Skeletal muscle cell (primary cell): ENCODE data around the gene ADAMTS15.

ENCODE experiments used
- DNase-seq: peaks from one replicate; pipeline ENCODE4 v3.0.0-alpha.2; 2010; ENCODE audit warnings: low read depth
- H3K4me3 ChIP-seq: 2 replicates; pipeline ENCODE4 v1.5.1; 2011; ENCODE audit warnings: low read depth, mild to moderate bottlenecking, control low read depth, low read length, moderate library complexity

The ADAMTS15 gene

GRCh38 chr11:130448416-130449309 is at the start of gene ADAMTS15:
ADAMTS15 (plus strand) TSS chr11:130448645; CDS start chr11:130448974, 329 bp downstream.
- peak within 1 kb of the TSS; percentile 56 for H3K4me3 ChIP-seq

GRCh38 chr11:130399196-130399595 is 49.2 kb upstream of the ADAMTS15 start:
- H3K4me3 ChIP-seq: no peak overlapping the region
- no peak for DNase-seq

More at GRCh38 chr11:130448416-130449309, at the start of gene ADAMTS15:
- DNase-seq: peak; percentile 62

DNA sequence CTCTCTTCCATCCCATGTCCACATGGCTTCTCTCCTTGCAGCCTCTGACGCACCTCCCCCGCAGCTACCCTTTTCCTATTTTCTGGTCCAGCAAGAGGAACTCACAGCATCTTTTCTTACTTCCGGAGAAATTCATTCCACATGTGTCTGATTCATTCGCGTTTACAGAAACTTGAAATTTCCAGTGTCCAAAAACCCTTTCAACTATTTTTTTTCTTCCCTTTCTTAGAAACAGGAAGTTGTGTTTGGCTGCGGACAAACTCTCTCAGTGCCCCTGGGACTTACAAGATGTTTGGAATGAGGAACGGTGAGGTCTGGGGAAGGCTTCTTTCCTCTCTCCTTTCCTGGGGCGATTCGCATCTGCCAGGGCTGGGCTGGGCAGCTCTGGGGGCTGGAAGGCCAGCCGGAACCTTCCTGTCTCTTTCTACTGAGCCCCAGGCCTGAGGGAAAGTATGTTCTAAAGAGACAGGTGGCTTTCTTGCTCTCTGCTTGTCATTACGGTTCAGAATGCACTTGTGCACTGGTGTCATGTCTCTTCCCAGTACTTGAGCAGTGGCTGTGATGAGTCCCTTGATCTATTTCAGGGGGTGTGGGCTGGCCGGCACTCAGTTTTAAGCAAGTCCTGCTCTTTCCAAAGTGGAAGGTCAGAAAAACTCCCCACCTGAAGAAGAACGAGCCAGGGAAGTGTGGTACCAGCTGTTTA is 47.5 kb upstream of the ADAMTS15 start:
- peak; percentile 68 for DNase-seq
- H3K4me3 ChIP-seq: no peak overlapping the region

DNA sequence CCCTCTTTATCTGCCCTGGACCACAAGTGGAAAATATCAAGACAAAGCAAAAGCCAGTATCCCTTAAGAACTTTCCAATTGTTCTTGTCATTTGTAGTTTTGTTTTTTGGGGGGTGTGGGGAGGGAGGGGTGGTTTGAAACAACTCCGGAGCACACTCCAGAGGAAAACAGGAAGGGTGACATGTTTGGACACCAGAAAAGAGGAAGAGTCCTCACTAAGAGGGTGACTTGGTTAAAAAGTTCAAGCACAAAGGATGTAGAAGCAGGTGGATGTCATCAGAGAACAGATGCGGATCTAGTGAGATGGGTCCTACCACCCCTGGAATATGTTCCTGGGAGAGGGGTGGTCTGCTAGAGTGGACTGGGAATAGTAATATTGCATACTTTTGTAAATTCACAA is 45.9 kb upstream of the ADAMTS15 start:
- no peak for DNase-seq
- no peak overlapping the region for H3K4me3 ChIP-seq

- no peak overlapping the region for H3K4me3 ChIP-seq
- DNase-seq: peak; percentile 84
Measured at GRCh38 chr11:130403271-130403804, 45.1 kb upstream of the ADAMTS15 start.

- DNase-seq: no peak
- H3K4me3 ChIP-seq: no peak overlapping the region
Measured at GRCh38 chr11:130403967-130404366, 44.5 kb upstream of the ADAMTS15 start.

GRCh38 chr11:130404727-130405126 is 43.7 kb upstream of the ADAMTS15 start:
- no peak overlapping the region for H3K4me3 ChIP-seq
- DNase-seq: no peak

DNA sequence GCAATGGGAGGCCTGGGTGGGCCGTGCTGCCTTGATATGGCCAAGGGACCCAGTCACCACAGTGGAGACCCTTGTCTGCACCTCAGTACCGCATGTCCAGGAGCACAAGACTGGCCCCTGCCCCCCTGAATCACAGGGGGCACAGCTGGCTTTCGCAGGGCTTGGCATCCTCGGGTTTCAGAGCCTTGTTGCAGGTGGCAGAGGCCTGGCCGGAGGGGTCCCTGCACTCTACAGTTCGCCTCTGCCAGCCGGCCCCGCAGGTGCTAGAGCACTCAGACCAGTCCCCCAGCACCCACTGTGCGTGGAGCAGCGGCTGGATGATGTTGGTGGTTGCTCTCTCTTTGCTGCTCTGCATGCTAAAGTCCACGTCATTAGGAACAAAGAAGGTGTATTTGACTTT is 43.0 kb upstream of the ADAMTS15 start:
- DNase-seq: no peak

DNA sequence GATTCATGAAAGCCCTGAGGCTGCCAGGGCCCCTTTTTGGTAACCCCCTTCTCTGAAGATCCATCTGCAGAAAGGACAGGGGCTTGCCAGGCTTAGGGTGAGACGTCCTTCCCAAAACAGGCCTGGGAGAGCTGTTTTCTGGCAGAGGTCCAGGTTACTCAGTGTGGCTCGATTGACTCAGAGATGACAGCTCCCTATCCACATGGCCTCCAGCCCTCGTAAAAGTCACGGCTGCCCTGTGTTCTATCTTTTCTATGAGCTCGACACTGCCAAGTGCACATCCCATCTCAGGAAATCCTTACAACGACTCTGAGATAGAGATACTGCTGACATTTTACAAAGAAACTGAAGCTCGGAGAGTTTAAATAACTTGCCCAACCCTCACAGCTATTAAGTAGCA is 40.5 kb upstream of the ADAMTS15 start:
- H3K4me3 ChIP-seq: no peak overlapping the region
- peak; percentile 64 for DNase-seq

More for the DNA sequence above, 43.0 kb upstream of the ADAMTS15 start:
- H3K4me3 ChIP-seq: no peak overlapping the region

GRCh38 chr11:130408401-130408890 is 40.0 kb upstream of the ADAMTS15 start:
- DNase-seq: no peak

DNA sequence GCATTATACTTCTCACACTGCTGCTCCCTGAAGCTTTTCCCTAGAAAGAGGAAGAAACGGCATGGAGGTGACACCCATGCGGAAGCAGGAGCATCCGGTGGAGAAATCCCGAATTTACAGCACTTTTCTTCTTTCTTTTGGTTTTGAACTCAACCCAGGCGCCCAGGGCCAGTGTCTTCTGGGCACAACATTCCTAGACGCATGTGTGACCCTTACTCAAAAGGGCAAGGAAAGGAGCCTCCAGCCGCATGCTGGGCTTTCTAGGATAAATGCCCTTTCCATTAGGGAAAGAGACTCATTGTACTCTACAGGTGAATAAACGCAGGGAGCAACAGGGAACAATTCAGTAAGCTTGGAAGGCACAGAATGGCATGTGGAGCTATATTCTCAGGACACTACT is 39.5 kb upstream of the ADAMTS15 start:
- DNase-seq: no peak

More at GRCh38 chr11:130408401-130408890, 40.0 kb upstream of the ADAMTS15 start:
- no peak overlapping the region for H3K4me3 ChIP-seq

GRCh38 chr11:130409594-130410388 is 38.7 kb upstream of the ADAMTS15 start:
- no peak for DNase-seq
- no peak overlapping the region for H3K4me3 ChIP-seq

More for the DNA sequence above, 39.5 kb upstream of the ADAMTS15 start:
- no peak overlapping the region for H3K4me3 ChIP-seq

DNA sequence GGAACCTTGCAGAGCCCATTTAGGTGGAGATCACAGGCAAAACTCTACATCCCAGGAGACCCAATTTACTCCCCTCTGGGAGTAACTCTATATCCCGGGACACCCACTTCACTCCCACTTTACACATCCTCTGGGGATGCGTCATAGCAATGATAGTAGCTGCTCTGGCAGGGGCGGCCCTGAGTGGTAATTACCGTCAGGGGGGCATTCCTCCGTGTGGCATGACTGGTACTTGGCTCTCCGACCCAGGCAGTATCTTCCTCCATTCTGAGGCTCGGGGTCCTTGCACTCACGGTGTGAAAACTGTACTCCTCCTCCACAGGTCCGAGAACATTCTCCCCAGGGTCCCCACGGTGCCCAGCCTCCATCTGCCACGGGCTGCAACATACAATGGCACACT is 37.2 kb upstream of the ADAMTS15 start:
- no peak for DNase-seq
- H3K4me3 ChIP-seq: no peak overlapping the region

- DNase-seq: peak; percentile 56
- H3K4me3 ChIP-seq: no peak overlapping the region
Measured at GRCh38 chr11:130413405-130414106, 34.9 kb upstream of the ADAMTS15 start.

- DNase-seq: no peak
- H3K4me3 ChIP-seq: no peak overlapping the region
Measured at GRCh38 chr11:130414107-130415080, 34.1 kb upstream of the ADAMTS15 start.

GRCh38 chr11:130415731-130416529 is 32.5 kb upstream of the ADAMTS15 start:
- no peak overlapping the region for H3K4me3 ChIP-seq
- DNase-seq: no peak

DNA sequence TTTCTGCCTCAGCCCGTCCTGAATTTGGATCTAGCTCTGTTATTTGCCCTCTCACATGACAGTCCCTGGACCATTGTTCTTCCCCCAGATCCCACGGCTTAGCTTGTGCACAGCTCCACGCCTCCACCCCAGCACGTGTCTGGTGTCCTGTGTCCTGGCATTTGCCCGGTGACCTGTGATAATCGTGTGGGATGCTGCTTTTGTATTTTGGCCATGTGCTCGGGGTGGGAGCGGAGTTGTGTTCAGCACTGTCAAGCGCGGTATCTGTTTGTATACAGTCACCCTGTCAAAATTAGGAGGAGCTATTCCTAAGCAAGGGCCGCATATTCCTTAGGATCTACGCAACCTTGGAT is 31.9 kb upstream of the ADAMTS15 start:
- no peak for DNase-seq
- H3K4me3 ChIP-seq: no peak overlapping the region
